HCT116 (cell line): ENCODE results near the gene CAVIN2.

Experiments used
- CEBPB ChIP-seq: IDR thresholded peaks from 2 replicates; pipeline ENCODE4 v1.6.1; 2012; ENCODE audit warnings: low read depth
- FOSL1 ChIP-seq: IDR thresholded peaks from 2 replicates; pipeline ENCODE4 v1.6.1; 2012; ENCODE audit warnings: low read depth
- ZNF274 ChIP-seq: fragments of 200-500 bp; sonication (Bioruptor generic); IDR thresholded peaks from 2 replicates; pipeline ENCODE4 v1.6.1; 2014; ENCODE audit warnings: mild to moderate bottlenecking, low read depth, low read length, inconsistent platforms
- TF ChIP-seq, protein P1 (sequence below), 3 experiments: fragments of 200-600 bp in 1 of 3; sonication (generic) in 1 of 3; IDR thresholded peaks in 2 of 3; conservative IDR thresholded peaks in 1 of 3; 2 replicates each; pipeline ENCODE4 v1.5.1; 2012 to 2017; ENCODE audit warnings: low read depth in 2 of 3, low read length in 2 of 3, antibody characterized with exemption in 1 of 3, borderline replicate concordance in 1 of 3, control low read depth in 1 of 3, mild to moderate bottlenecking in 1 of 3, mixed read lengths in 1 of 3, mixed run types in 1 of 3, moderate library complexity in 1 of 3; ENCODE audit not compliant: insufficient read depth in 1 of 3

- TF ChIP-seq, protein P1, sequence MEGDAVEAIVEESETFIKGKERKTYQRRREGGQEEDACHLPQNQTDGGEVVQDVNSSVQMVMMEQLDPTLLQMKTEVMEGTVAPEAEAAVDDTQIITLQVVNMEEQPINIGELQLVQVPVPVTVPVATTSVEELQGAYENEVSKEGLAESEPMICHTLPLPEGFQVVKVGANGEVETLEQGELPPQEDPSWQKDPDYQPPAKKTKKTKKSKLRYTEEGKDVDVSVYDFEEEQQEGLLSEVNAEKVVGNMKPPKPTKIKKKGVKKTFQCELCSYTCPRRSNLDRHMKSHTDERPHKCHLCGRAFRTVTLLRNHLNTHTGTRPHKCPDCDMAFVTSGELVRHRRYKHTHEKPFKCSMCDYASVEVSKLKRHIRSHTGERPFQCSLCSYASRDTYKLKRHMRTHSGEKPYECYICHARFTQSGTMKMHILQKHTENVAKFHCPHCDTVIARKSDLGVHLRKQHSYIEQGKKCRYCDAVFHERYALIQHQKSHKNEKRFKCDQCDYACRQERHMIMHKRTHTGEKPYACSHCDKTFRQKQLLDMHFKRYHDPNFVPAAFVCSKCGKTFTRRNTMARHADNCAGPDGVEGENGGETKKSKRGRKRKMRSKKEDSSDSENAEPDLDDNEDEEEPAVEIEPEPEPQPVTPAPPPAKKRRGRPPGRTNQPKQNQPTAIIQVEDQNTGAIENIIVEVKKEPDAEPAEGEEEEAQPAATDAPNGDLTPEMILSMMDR (IDR thresholded peaks at IDR 0.05 in 2 of 3, conservative IDR thresholded peaks at IDR 0.05 in 1 of 3; ENCODE audit: borderline replicate concordance in 1 of 3, insufficient read depth in 1 of 3, low read depth in 2 of 3, low read length in 2 of 3) = peak; percentile 7 to 64 (median 43); a peak in 4 of 6 replicates
- TF ChIP-seq ZNF274 = no peak
- TF ChIP-seq FOSL1 = no peak
- TF ChIP-seq CEBPB = no peak
Measured at GRCh38 chr2:191870744-191871143, 23.9 kb upstream of the CAVIN2 start.
